LNCAP (cell line): ENCODE results near the gene RTKN.

Source experiments
- CTCF ChIP-seq: fragments of 450-650 bp; IDR thresholded peaks from 2 replicates; pipeline ENCODE4 v1.5.1; 2017; ENCODE audit warnings: mild to moderate bottlenecking

RTKN gene

GRCh38 chr2:74481431-74481830 lies 39.7 kb upstream of the RTKN start:
- no peak for TF ChIP-seq CTCF

- no peak for TF ChIP-seq CTCF
Measured at GRCh38 chr2:74474899-74475298, 33.2 kb upstream of the RTKN start.

GRCh38 chr2:74474481-74474880 lies 32.7 kb upstream of the RTKN start:
- no peak for TF ChIP-seq CTCF

- no peak for TF ChIP-seq CTCF
Measured at GRCh38 chr2:74472945-74473258, 31.2 kb upstream of the RTKN start.

- no peak for TF ChIP-seq CTCF
Measured at GRCh38 chr2:74472086-74472944, 30.6 kb upstream of the RTKN start, which contains the start of gene MRPL53. Gene MRPL53, minus strand, starts transcription at chr2:74472680. Its CDS starts 20 bp downstream, at chr2:74472660.

- TF ChIP-seq CTCF: no peak
Measured at GRCh38 chr2:74471332-74472065, 29.8 kb upstream of the RTKN start.

GRCh38 chr2:74464406-74464805 lies 22.7 kb upstream of the RTKN start:
- TF ChIP-seq CTCF: no peak
